ENCODE results near the gene RABGAP1L.

DNA sequence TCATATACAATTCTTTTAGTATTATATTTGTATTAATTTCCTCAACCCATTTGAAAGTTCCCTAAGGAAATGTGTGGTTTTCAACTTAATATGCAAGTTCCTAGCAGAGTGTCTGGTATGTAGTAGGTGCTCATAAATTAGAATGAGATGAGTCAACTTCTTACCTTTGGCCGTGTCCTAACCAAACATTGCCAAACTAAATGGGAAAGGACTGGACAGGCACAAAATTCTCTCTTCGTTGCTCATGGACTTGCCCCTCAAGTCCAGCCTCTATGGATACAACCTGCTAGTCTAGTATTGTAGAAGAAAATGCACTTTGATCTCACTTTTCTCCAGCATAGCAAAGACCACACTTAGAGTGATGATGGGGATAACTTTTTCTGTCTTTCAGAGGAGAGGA lies 875.5 kb downstream of the RABGAP1L start:
- TF ChIP-seq EZH2 (IDR thresholded peaks at IDR 0.05) (no peak), EZH2phosphoT487 (IDR thresholded peaks at IDR 0.05) (no peak)
- TF ChIP-seq, protein P1, sequence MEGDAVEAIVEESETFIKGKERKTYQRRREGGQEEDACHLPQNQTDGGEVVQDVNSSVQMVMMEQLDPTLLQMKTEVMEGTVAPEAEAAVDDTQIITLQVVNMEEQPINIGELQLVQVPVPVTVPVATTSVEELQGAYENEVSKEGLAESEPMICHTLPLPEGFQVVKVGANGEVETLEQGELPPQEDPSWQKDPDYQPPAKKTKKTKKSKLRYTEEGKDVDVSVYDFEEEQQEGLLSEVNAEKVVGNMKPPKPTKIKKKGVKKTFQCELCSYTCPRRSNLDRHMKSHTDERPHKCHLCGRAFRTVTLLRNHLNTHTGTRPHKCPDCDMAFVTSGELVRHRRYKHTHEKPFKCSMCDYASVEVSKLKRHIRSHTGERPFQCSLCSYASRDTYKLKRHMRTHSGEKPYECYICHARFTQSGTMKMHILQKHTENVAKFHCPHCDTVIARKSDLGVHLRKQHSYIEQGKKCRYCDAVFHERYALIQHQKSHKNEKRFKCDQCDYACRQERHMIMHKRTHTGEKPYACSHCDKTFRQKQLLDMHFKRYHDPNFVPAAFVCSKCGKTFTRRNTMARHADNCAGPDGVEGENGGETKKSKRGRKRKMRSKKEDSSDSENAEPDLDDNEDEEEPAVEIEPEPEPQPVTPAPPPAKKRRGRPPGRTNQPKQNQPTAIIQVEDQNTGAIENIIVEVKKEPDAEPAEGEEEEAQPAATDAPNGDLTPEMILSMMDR (IDR thresholded peaks at IDR 0.05) = no peak
